HG03457 (cell line): Measurements from ENCODE around the gene GABRA5.

Experiments
- ATAC-seq: cut with Tn5 transposase; IDR thresholded peaks from one replicate; pipeline ENCODE4 v1.9.1; 2021; ENCODE audit warnings: moderate number of reproducible peaks; ENCODE audit not compliant: unreplicated experiment

Gene GABRA5

GRCh38 chr15:26921433-26921832 is 54.6 kb downstream of the GABRA5 start:
- no peak for ATAC-seq

DNA sequence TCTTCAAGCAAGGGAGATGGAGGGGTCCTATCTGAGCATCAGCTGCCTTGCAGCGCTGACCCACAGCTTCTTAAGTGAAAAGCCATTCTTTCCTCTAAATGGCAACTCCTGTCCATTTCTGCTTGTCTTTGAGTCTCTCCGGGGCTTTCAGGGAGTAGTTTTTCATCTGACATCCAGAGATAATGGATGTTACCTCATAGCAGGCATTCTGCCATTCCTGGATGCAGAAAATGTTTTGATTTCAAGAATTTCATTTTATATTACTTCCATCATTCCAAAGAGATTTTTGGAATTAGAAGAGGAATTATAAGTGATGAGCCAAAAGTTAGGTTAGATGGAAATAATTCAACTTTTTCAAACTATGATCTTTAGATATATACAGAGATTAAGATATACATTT is 59.2 kb downstream of the GABRA5 start:
- no peak for ATAC-seq

- ATAC-seq = no peak
These were observed 61.2 kb downstream of the GABRA5 start for GRCh38 chr15:26928051-26928450.

DNA sequence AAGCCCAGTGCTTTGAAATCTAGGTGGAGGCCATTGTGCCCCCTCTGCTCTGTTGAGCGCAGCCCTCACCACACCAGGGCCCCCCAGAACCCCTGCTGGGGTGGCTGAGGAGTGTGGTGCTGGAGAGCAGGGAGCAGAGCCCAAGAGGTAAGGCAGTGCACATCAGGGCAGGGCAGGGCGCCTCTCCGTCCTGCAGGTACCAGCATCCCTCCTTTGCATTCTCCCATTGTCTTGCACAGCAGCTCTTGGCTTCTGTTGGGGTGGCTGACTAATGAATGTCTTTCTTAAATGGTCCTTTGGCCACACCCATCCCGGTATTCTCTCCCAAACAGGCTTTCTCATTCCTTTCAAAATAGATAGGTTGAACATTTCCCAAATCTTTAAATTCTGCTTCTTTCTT is 62.7 kb downstream of the GABRA5 start:
- no peak for ATAC-seq

- ATAC-seq = no peak
These were observed 68.0 kb downstream of the GABRA5 start for GRCh38 chr15:26934848-26935247.

GRCh38 chr15:26935322-26935721 is 68.5 kb downstream of the GABRA5 start:
- no peak for ATAC-seq

- ATAC-seq = no peak
These were observed 69.6 kb downstream of the GABRA5 start for GRCh38 chr15:26936502-26936901.

DNA sequence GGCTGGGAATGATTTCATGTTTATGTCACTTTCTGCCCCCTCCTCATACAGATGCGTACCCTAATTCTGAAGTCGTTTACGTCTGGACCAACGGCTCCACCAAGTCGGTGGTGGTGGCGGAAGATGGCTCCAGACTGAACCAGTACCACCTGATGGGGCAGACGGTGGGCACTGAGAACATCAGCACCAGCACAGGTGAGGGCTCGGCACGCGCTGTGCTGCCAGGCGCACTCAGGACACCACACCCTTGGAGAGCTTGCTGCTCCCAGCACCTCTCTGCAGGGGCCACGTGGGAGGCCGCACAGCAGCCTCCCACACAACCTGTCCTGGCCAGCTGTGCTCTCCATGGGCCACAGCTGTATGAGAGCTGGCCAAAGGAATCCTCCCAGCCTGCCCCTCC is 70.3 kb downstream of the GABRA5 start:
- ATAC-seq = no peak

- ATAC-seq = no peak
These were observed 72.5 kb downstream of the GABRA5 start for GRCh38 chr15:26939398-26939797.

DNA sequence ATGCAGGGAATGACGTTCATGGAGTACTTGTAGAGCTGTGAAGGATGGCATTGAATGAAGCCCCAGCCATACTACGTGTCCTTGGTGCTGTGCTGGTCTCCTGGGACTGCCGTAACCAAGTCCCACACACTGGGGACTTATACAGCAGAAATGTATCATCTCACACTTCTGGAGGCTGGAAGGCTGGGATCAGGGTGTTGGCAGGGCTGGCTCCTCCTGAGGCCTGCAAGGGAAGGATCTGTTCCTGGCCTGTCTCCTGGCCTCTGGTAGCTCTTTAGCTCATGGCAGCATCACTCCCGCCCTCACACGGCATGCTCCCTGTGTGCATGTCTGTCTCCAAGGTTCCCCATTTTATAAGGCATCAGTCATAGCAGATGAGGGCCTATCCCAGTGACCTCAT is 74.6 kb downstream of the GABRA5 start:
- ATAC-seq = no peak

DNA sequence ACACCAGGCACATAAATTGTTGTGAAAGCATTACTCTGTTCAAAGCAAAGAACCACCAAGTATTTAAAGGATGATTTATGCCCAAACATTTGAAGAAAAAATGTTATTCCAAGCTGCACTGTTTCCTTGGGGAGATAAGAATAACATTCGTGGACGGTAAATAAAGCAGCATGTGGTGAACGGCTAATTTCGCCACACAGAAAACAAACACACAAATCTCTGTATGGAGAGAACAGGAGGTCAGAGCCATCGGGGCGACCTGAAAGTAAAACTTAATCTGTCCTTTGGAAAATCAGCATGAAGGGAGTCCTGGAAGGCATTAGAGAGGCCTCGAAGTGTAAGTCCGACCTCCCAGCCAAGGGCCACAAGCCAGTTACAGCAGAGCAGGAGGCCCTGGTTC is 77.0 kb downstream of the GABRA5 start:
- no peak for ATAC-seq

GRCh38 chr15:26945046-26945445 is 78.2 kb downstream of the GABRA5 start:
- ATAC-seq = no peak

DNA sequence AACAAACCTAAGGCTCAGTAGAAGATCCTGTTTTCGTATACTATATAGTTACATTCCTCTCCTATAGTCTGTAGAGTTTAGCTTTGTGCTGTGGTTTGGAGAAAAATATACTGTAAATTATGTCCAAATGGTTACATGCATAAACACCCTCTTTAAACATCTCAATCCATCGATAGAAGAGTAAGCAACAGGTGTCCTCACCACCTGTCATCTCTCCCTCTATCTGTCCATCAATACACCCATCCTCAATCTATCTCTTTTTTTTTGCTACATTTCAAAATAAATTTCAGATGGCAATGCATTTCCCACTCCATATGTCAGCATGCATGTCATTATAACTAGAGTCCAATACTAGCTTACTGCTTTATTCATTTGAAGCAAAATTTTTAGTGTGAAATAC is 83.1 kb downstream of the GABRA5 start:
- no peak for ATAC-seq

DNA sequence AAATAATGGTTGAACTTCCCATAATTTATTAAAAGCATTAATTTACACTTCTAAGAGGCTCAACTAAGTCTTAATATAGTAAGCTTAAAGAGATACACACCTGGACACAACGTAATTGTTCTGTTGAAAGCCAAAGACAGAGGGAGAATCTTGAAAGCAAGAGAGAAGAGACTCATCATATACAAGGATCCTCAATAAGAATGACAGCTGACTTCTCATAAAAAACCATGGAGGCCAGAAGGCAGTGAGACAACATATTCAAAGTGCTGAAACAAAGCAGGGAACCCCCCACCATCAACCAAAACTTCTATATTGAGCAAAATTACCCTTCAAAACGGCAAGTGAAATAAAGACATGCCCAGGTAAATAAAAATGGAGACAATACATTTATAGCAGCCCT is 87.5 kb downstream of the GABRA5 start:
- no peak for ATAC-seq

DNA sequence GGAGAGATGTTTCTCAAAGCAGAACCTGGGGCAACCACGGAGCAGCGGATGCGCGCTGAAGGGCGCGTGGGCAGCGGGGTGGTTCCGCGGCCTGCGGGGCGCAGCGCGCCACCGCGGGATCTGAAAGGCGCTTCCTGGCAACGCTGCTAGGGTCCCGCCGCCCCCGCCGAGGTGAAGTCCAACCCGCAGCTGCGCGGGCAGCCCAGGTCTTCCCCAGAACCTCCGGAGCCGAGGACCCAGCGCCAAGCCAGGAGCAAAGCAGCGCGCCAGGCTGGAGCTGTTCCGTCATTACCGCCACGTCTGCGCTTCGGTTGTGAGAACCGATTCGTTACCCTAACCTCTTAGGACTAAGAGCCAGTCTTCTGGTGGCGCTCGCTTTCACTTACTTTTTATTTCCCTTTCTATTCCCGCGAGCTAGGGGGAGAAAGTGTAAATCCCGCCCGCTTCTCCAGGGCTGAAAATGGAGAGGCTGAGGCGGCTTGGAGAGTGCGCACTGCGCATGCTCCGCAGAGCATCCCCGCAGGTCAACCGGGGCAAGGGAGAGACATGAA is 100.9 kb downstream of the GABRA5 start:
- ATAC-seq = no peak

GRCh38 chr15:26968806-26969205 is 101.9 kb downstream of the GABRA5 start:
- no peak for ATAC-seq

- no peak for ATAC-seq
These were observed 103.9 kb downstream of the GABRA5 start, which contains the start of gene GABRG3 for GRCh38 chr15:26970712-26971210. GABRG3 (plus strand) TSS chr15:26971181.

GRCh38 chr15:26971271-26972018 is 104.6 kb downstream of the GABRA5 start:
- no peak for ATAC-seq

DNA sequence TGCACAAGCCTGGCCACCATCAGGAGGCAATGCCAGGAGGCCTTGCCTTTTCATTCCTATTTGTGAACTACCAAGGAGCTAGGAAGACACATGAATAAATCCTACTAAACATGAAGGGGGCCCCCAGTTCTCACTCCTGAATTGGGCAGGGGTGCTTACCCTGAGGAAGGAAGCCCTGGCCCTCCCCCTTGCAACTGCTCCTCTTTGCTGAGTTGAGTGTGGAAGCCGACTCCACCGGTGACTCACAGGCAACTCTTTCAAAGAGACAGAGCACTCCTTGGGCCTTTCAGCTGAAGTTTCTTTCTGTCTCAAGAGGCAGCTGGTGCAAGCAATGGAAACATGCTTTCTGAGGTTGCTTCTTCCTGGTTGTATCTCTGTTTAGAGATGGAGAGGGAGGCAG is 105.8 kb downstream of the GABRA5 start:
- no peak for ATAC-seq

DNA sequence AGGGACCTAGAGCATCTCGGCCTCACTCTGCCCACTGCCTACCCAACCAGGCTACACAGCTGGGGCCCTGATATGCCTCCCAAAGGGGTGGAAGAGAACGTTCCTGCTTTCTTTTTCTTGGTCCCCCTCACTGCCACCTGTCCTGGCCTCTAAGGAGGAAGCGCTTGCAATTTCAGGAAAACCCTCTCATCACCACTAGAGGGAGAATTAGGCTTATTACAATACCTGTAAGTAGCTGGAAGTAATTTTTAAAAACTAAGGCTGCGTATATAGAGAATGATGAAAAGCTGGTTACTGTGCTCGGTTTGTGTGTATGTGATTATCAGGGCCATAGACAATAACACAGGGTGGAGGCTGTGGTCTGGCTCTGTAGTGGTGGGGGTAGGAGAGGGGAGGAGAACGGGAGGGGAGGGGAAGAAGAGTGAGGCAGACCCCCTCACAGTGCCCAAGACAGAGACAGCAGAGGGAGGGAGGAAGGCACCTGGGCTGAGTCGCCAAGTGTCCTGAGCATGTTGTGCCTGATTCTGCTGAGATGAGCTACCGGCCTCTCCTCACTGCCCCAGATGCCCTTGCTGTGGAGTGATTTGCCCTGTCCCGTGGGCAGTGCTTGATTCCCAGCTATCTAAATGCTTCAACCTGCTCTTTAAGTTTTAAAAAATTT is 107.4 kb downstream of the GABRA5 start:
- ATAC-seq = no peak

- no peak for ATAC-seq
These were observed 114.6 kb downstream of the GABRA5 start for GRCh38 chr15:26981492-26981891.

- ATAC-seq = no peak
These were observed 117.0 kb downstream of the GABRA5 start for GRCh38 chr15:26983822-26984221.
